SKM-1 treated with dmso at 0.1 percent for 144 hours (cell line): Measurements from ENCODE around the gene FAM81A.
"Not testable (repeated sequence)": the region's sequence is repeated elsewhere in the genome, so short reads cannot be mapped to it uniquely, and the experiment has no call there.

Experiments
- DNase-seq: peaks from one replicate; lab custom pipeline; 2025; ENCODE audit not compliant: unreplicated experiment; lab: John Stamatoyannopoulos, UW

FAM81A gene

DNA sequence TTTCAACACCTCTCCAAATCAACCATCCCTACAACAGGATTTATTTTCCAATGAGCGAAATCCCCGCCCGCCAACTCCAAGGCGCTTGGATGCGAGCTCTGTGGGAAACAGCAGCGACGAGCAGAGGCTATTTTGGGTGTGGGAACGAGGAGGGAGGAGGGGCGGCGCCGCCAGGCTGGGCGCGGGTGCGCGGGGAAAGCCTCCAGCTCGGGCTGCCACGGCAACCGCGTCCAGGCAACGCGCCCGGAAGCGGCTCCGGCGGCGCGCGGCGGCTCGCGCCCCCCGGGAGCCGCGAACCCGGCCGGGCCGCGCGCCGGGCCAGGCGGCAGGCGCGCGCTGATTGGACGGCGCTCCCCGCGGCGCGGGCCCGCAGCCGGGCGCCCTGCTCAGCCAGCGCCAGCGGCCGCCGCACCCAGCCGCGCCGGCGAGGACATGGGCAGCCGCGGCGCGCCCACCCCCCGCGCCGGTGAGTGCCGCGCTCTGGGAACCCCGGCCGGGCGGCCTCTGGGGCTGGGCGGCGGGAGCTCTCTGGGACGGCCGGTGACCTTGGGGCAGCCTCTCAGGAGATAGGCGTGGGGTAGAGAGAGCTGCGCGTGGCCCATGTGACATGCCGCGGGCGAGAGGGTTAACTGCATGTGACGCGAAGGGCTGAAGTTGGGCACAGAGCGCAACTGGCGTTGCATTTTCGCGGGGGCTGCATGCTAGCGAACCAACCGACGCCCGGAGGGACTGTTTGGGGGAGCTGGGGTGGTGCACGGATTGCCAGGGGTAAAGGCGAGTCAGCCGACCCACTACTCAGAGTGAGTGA lies at the start of gene FAM81A:
TSS of gene FAM81A (plus strand) at position 370 of the 808 bp plus-strand sequence. CDS start 20,441 bp downstream, outside the sequence.
- DNase-seq: peak; percentile 9

DNA sequence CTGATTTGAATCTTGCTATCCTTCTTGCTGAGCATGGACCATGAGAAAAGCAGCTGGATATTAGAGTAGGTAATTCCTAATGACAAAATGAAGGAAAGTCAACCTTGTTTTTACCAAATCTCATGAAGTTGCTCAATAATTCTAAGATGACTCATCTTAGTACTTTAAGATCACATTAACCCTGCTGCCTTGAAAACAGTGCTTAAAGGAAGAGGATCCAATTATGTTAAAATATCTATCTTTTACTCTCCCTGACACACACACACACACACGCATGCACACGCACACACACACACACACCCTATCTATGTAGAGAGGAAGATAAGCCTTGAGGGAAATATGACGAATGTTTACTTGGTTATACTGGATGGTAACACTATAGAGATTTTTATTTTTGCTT lies 49.3 kb upstream of the FAM81A start:
- peak; percentile 34 for DNase-seq

DNA sequence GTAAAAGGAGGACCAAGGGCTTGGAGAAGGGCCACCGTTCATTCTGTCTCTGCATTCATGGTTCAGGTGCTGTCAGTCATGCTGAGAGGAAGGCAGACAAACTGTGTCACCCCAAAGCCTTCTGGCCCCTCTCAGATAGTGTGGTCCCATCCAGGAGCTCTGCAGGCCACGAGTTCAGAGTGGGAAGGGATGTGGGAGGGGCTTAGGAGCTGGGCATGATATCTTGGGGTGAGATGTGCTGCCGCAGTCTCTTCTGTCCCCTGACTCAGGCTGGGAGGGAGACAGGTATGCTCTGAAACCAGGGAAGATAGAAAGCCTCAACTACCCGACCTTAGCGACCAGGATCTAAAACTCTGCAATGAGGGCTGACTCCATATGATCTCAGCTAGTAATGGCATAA lies 45.7 kb upstream of the FAM81A start:
- no peak for DNase-seq

DNA sequence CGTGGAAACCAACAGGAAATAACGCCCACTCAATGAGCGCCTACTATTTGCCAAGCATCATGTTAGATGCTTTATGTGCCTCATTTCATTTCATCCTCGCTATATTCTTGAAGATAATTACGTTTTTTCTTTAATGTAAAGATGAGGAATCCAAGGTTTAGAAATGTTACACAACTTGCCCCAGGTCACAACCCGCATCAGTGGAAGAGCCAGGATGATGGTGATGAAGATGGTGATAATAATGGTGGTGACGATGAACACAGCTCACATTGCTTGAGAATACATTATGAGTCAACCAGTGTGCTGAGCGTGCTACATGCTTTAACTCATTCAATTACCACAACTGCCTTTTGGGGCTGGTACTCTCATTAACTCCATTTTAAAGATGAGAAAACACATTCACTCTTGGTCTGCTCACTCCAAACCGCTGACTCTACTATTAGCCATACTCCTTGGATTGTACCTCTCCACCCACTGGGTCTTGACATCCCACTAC lies 43.8 kb upstream of the FAM81A start:
- DNase-seq: no peak

DNA sequence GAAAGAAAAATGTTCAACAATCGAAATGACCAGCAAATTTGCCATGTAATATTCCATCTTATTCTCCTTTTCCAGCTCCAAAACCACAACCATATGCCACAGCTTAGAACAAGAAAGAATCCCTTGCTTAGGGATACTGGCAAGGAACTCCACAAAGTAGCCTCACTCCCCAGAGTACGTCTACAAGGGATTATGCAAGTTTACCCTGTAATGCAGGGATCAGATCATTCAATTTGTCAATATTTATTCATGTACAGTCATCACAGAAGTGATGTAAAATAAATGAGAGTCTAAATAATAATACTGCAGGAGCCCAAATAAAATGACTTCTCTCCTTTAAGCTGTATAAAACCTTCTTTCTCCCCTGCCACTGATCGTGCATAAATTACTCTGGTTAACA lies 41.8 kb upstream of the FAM81A start:
- DNase-seq: no peak

DNA sequence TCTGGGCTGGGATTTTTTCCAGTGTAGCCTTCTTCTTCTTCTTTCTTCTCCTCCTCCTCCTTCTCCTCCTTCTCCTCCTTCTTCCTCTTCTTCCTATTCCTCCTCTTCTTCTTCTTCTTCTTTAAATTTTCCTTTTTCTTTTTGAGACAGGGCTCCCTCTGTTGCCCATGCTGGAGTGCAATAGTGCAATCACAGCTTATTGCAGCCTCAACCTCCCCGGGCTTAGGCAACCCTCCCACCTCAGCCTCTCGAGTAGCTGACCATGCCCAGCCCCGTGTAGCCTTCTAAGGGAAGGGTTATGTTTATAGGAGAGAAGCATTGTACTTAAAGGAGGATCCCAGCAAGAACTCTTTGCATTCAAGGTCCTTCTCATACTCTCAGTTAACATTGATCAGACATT lies 41.3 kb upstream of the FAM81A start:
- DNase-seq: no peak

DNA sequence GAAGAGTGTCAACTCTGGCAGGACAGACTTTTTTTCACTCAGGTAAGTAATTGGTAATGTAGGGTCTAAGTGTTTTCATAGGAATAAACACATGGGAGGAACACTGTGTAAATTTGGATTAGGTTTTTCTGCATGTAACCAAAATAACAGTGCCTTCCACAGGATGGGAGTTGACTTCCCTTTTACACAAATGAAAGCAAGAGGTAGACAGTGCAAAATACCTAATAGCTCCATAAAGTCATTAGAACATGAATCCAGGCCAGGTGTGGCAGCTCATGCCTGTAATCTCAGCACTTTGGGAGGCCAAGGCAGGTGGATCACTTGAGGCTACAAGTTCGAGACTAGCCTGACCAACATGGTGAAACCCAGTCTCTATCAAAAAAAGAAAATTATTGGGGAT lies 39.8 kb upstream of the FAM81A start:
- DNase-seq: no peak

DNA sequence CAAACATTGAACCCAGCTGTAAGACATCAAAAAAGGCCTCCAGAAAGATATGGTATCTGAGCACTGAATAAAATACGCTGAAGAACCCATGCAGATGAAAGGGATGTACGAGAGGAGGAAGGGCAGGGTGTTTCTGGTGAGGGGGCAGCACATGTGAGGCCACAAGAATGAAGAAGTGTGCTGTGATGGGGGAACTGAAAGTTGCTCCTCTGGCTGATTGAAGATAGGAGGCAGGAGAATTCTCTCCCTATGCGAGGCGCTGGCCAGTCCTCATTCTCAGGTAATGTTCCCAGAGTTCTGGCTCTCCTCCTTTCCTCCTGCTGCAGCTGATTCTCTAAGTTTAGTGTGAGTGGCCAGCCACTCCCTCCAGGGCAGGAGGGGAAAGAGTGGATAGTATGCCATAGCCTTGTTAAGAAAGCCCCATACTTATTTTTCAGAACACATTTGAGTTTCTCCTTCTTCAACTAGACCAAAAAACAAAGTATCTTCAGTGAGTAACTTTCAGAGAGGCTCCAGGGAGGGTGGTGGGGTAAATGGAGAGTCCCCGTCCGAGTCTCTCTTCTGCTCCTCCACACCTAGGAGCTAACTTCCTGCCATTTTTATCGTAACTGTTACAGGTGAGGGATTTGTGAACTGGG lies 38.4 kb upstream of the FAM81A start:
- DNase-seq: peak; percentile 89

DNA sequence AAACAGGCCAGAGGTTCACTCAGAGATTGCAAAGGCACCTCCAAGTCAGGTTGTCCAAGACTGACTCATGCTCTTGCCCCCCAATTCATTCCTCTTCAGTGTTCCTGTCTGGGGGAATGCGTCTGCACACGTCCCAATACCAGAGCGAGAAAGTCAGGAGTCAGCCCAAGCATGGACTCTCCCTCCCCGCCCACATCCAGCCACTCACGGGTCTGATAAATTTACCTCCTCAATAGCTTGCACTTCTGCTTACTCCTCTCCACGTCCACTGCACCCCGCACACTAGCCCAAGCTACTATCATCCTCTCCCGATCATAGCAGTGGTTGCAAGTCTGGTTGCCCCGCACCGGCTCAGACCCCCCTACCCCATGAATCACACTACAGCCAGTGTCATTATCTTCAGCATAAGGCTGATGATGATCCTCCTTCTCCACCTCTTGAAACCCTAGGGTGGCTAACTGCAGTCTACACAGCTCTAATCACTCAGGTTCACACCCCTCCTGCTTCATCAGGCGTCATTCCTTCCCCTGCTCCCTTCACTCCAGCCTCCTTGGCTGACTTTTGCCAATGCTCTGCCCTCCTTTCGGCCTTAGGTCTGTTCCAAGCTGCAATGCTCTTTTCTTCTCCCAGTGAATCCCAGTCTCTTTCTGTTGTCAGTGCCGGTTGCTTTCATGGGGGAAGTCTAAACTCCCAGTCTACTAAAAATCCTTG lies 37.7 kb upstream of the FAM81A start:
- DNase-seq: no peak

DNA sequence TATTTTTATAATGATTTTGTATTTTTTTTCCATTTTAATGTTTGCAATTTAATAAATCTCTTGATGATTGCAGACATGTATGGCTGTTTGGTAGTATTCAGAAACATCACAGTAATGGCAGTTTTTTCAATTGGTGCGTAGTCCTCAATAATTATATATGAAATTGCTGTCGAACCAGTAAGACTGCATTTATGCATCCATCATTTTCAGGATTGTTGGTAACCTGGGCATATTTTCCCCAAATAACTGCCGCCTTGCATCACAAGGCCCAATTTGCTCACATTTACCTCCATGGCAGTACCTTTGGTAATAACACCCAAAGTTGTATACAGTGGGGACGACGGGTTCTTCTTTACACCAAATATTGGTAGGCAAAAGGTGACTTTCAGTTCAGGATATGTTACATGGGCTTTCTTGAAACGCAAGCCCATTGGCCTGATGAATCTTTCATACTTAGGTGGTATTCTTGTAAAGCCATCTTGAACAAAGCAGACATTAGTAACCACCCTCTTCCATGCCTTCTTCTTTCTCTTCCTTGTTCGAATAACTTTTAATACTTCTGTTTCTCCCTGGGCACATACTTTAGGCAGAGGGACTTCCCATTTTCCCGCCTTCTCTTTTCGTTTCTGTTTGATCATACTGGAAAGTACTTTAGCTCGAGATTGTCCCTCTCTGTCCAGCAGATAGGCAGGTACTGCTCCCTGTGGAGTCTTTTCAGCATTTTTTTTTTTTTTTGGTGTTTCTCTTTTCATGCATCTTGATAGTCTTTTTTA lies 36.7 kb upstream of the FAM81A start:
- DNase-seq: not testable (repeated sequence)

DNA sequence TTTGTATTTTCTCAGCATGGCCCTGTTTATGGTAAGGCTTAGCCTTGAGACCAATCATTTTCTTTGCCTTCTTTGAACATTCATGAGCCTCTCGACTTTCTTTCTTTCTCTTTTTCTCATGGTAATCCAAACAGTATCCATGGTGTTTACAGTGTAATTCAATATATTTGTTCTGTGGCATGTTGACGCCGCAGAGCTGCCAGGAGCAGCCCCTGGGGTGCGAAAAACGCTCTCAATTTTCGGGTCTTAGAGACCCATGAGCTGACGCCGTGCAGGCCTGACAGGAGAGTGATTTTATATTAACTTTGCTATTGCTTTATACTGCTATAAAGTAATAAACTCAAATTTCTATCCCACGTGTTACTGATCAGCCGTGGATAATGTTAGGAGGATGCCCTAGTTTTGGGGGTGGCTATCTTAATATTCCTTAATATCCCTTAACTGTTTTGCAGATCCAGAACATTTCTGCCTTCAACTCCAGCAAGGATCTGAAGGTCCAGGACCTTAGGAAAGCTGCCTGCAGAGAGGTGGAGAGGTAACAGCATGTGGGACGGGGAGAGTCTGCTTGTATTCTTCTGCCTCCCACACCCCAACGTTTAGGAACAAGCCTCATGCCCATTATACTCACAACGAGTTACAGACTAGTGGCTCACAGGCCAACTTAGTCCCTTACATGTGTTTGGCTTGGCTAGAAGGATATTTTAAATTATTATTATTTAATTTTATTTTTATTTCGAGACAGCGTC lies 36.0 kb upstream of the FAM81A start:
- no peak for DNase-seq

DNA sequence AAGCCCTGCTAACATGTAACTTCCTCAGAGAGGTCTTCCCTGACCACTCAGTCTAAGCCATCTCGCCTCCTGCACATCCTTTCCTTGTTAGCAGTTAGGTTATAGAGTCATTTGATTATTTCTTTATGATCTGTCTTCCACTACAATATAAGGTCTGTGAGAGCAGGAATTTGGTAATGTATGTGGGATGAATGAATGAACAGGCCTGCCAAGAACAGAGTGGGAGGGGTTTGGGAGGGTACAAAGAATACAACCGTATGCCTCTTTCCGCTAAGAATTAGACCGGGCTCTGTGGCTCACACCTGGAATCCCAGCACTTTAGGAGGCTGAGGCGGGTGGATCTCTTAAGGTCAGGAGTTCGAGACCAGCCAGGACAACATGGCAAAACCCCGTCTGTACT lies 32.9 kb upstream of the FAM81A start:
- no peak for DNase-seq

DNA sequence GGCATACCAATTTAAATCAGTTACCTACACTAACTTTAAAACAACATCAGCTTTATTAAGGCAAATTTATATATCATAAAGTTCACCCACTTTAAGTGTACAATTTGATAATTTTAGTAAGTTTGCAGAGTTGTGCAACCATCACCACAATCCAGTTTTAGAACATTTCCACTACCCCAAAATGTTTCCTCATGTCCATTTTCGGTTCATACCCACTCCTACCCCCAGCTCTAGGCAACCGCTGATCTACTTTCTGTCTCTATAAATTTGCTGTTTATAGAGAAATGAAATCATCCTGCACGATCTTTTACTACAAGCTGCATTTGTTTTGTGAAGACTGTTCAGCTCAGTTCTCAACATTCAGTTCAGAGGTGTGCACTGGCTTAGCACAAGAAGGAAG lies 31.5 kb upstream of the FAM81A start:
- peak; percentile 64 for DNase-seq

DNA sequence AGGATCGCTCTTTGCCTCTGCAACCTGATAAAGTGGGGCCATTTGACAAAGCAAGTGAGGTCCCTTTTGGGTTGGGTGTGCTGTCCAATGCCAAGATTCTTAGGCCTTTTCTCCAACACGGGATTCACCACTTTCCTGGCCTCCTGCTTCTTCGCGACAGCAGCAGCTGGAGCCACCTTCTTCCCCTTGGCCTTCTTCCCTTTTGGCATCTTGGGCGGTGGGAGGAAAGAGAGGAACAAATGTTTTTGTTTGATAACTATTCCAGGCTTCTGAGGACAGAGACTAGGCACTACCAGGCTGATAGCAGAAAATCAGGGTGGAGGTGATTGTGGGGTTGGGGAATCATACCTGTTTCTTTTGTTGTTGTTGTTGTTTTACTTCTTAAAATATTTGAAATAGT lies 30.0 kb upstream of the FAM81A start:
- no peak for DNase-seq

DNA sequence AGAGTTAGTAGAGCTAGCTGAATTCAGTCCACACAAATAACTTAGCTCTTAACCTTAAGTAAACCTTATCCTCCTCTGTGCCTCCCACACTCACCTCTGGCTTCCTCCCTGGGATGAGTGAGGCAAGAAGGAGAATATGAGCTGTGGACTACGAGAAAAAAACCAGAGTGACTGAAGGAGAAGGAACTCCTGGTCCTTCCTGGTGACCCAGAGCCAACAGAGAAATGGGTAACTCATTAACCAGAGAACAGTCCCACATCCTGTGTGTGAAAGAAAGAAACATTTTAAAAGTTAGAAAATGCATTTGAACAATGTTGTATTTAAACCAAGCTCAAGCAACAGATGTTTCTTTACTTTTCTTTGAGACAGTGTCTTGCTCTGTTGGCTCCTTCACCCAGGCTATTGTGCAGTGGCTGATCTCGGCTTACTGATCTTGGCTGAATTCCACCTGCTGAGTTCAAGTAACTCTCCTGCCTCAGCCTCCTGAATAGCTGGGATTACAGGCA lies 27.5 kb upstream of the FAM81A start:
- no peak for DNase-seq

DNA sequence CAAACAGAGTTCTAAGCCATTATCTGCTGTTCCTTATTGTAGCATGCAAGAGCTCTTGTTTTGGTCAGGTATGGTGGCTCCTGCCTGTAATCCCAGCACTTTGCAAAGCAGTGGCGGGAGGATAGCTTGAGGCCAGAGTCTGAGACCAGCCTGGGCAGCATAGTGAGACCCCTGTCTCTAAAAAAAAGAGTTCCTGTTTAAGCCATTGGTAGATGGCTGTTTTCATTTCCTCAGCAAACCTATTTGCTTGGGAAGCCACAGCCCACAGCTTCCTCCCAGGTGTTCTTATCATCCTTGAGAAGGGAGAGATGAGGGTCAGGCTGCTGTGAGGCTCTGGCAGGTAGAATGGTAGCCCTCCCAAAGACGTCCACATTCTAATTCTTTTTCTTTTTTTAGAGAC lies 24.4 kb upstream of the FAM81A start:
- no peak for DNase-seq

DNA sequence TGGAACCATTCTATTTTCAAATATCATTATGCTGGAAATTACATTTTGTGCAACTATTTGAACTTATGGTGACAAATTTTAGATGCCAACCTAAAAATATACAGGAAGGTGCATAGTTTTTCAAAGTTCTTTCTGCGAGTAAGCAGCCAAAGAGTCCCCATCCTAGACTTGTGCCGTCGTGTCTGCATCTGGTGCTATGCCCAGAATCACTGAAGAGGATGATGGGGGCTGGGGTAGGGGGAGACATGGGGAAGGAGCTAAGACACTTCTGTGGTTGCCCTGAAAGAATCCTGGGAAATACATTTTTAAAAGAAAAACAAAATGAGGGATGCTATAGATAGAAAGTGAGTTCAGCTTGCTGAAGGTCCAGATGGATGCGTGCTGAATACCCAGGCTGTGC lies 21.2 kb upstream of the FAM81A start:
- DNase-seq: no peak

DNA sequence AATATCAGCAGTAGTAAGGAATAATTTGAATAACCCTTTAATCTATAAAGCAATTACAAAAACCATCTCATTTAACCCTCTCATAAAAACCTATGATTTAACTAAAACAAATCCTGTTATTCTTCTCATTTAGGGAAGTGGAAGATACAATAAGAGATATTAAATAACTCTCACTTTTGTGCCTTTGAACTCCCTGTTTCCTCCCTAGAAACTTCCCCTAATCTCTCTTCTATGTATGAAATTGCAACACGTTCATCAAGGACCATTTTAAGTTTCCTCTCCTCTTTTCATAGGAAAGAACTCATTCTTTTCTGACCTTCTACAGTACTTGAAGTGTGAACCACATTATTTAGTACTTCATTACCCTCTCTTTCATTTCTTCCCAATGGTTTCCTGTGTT lies 18.8 kb upstream of the FAM81A start:
- DNase-seq: no peak

DNA sequence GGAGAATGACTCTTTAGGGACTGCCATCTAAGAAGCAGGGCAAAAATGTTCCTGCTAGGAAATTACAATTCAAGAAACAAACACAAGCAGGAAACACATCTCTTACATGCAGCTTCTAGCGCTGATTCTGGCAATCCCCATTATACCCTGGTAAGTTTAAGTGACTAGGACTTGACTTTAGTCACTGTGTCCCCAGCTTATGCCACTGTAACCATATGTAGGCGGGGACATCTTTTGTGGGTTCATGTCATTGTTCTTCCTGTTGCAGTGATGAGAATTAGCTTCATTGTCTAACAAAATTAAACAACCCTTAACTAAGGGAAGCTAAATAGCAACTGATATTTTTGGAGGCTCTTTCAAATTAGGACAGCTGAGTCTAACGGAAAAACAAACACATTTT lies 17.9 kb upstream of the FAM81A start:
- no peak for DNase-seq

DNA sequence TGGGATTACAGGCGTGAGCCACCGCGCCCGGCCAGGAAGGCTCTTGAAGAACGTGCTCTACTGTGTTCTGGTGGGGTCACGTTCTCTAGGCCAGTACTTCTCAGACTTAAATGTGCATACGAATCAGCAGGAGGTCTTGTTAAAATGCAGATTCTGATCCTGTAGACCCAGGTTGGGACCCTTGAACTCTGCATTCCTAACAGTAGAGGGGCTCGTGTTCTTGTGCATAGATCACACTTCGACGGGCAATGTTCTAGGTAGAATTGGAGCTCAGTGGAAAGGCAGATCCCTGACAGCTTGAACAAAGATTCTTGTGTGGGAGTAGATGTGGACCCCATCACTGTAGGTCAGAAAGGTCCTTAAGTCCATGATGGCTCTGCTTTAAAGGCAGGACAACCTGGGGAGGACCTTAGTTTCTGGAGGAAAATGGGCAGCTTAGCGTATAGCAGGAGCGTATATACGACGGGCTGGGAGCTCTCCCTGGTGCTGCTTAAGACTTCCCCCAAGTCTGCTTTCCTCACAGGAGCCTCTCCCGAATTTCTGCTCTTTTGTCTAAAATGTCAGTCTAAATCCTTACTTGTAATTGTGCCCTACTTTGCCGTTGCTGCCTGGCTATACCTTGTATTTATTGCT lies 16.9 kb upstream of the FAM81A start:
- DNase-seq: no peak
